Measurements from ENCODE around the gene BORCS5. TPM values are rescaled to one million over a fixed set of nuclear protein-coding genes. Genes with fewer than 3 reads are reported as not detected.
A peak's percentile ranks its signal among the peaks of the same experiment; 100 is the strongest.

The BORCS5 gene
- total RNA-seq, 1 experiment from 2014 or later = 13.9 TPM

GRCh38 chr12:12467688-12468261 lies 110.9 kb downstream of the BORCS5 start:
- Histone ChIP-seq H3K4me1 (ENCODE audit: insufficient read depth, low read length) (peaks cover 4% of the 10 kb centered on the region; the same call in 1 of the 2 replicates), H3K4me2 (ENCODE audit: insufficient read depth, insufficient read length, low read length) (no peak overlapping the region), H2BK5ac (ENCODE audit: insufficient read length, low read length) (no peak overlapping the region), H3K79me1 (ENCODE audit: insufficient read depth, low read depth, low read length, poor library complexity, severe bottlenecking) (no peaks in the 10 kb centered on the region), H3K9ac (ENCODE audit: extremely low read depth, insufficient read length, low read length) (no peak overlapping the region), H3K27ac (ENCODE audit: insufficient read length, low read depth, low read length) (no peak overlapping the region), H4K8ac (replicated peaks; ENCODE audit: insufficient read length, low read depth, low read length) (no peak overlapping the region), H2BK20ac (ENCODE audit: low read depth, low read length, poor library complexity, severe bottlenecking) (no peak overlapping the region), H3T11ph (ENCODE audit: low read length) (no peak overlapping the region), H3K23ac (ENCODE audit: insufficient read length, low read depth, low read length) (no peak overlapping the region), H4K5ac (ENCODE audit: insufficient read length, low read depth, low read length) (no peak overlapping the region), H2AFZ (ENCODE audit: low read length) (no peak overlapping the region), H3K9me3 (ENCODE audit: control insufficient read depth, low read depth, low read length) (no peaks in the 10 kb centered on the region), H2BK12ac (ENCODE audit: insufficient read length, low read depth, low read length) (no peak overlapping the region), H2AK5ac (ENCODE audit: insufficient read length, low read length) (no peak overlapping the region), H3K27me3 (ENCODE audit: insufficient read depth, low read length) (no peaks in the 10 kb centered on the region), H3K79me2 (ENCODE audit: insufficient read depth, low read length) (no peaks in the 10 kb centered on the region), H3K56ac (ENCODE audit: insufficient read length, low read depth, low read length) (no peak overlapping the region), H4K20me1 (ENCODE audit: control insufficient read depth, insufficient read depth, insufficient read length) (no peaks in the 10 kb centered on the region), H4K91ac (ENCODE audit: insufficient read length, low read depth, low read length) (no peak overlapping the region), H3K4ac (ENCODE audit: low read depth, low read length) (no peak overlapping the region), H3K14ac (ENCODE audit: insufficient read depth, low read length) (no peak overlapping the region), H3K23me2 (ENCODE audit: insufficient read length, low read depth, low read length, poor library complexity, severe bottlenecking) (no peaks in the 10 kb centered on the region), H3K18ac (ENCODE audit: insufficient read length, low read depth, low read length) (no peak overlapping the region), H2BK15ac (ENCODE audit: low read depth, low read length) (no peak overlapping the region), H2BK120ac (ENCODE audit: low read depth, low read length, poor library complexity, severe bottlenecking) (no peak overlapping the region)
- Mint-ChIP-seq H3K9me3 (peaks cover 16 to 17% of the 10 kb centered on the region in 2 experiments), H3K4me3 (no peak overlapping the region), H3K27me3 (ENCODE audit: low read depth) (no peaks in the 10 kb centered on the region; the same call in 1 of the 2 replicates), H3K27ac (peak overlapping the region in 1 of 3 experiments; percentile 57; a peak in 1 of 7 replicates), H3K36me3 (ENCODE audit: insufficient read depth in 1 of 3, low read depth in 3 of 3) (peaks cover 22 to 34% (median 30%) of the 10 kb centered on the region in 3 experiments), H3K4me1 (peaks cover 5 to 8% of the 10 kb centered on the region in 2 experiments)
- no peak for TF ChIP-seq CTCF (conservative IDR thresholded peaks at IDR 0.05)
- no CpG with 5 or more reads among the region's 14 CpGs for WGBS (ENCODE audit: extremely low coverage, insufficient read length, low lambda C conversion rate)
- no peak for DNase-seq

Data from H9 (cell line).